Measurements from ENCODE around the gene CLCN3. TPM values are rescaled to one million over a fixed set of nuclear protein-coding genes. Genes with fewer than 3 reads are reported as not detected.
A peak's percentile ranks its signal among the peaks of the same experiment; 100 is the strongest.

Gene CLCN3
- total RNA-seq, 1 experiment from 2014 or later = 29.1 TPM

- peak overlapping the region; percentile 100 for H3K27ac Mint-ChIP-seq
- DNase-seq (ENCODE audit: low spot score) (no peak), ATAC-seq (peak; percentile 1; the same call in 1 of the 2 replicates)
- CTCF ChIA-PET = interaction anchor here (2.2 kb wide), 1 partner anchor 8 kb away, joined by 8 read pairs; the partner anchor contains the start of gene NEK1
- H3K36me3 Mint-ChIP-seq = no peaks in the 10 kb centered on the region
- H3K27me3 Mint-ChIP-seq (ENCODE audit: low read depth) = no peaks in the 10 kb centered on the region
- no peak for TF ChIP-seq ATF1 (CRISPR knock-in tag; IDR thresholded peaks at IDR 0.05)
- TF ChIP-seq MAX (CRISPR knock-in tag; IDR thresholded peaks at IDR 0.05) = no peak
- no peak for TF ChIP-seq ZNF138 (CRISPR knock-in tag; conservative IDR thresholded peaks at IDR 0.05)
- no peak for TF ChIP-seq PRDM15 (CRISPR knock-in tag; IDR thresholded peaks at IDR 0.05)
- TF ChIP-seq NR3C1 (CRISPR knock-in tag; conservative IDR thresholded peaks at IDR 0.05; ENCODE audit: low read depth) = no peak
- TF ChIP-seq JUN (CRISPR knock-in tag; IDR thresholded peaks at IDR 0.05) = no peak
- TF ChIP-seq ZNF263 (CRISPR knock-in tag; IDR thresholded peaks at IDR 0.05; ENCODE audit: low read depth) = no peak
- no peak for TF ChIP-seq TEAD4 (CRISPR knock-in tag; IDR thresholded peaks at IDR 0.05)
- TF ChIP-seq IRF1 (CRISPR knock-in tag; IDR thresholded peaks at IDR 0.05) = no peak
- TF ChIP-seq ZNF532 (CRISPR knock-in tag; IDR thresholded peaks at IDR 0.05; ENCODE audit: borderline replicate concordance) = no peak
- TF ChIP-seq ZNF416 (CRISPR knock-in tag; IDR thresholded peaks at IDR 0.05) = no peak
- H3K9me3 Mint-ChIP-seq = peaks cover 3% of the 10 kb centered on the region; the same call in 1 of the 2 replicates
- peaks cover 17% of the 10 kb centered on the region for H3K4me1 Mint-ChIP-seq
- peak overlapping the region; percentile 95 for H3K4me3 Mint-ChIP-seq
- POLR2A ChIA-PET = interaction anchor here (0.7 to 1.4 kb wide), 4 partner anchors 11 to 406 kb away, joined by 3 to 4 read pairs (median 4); partner anchors contain the start of gene MFAP3L
Measured at GRCh38 chr4:169620880-169621248, 486 bp downstream of the CLCN3 start.

GRCh38 chr4:169621731-169622492, 1.5 kb downstream of the CLCN3 start:
- Mint-ChIP-seq H3K4me3 (peak overlapping the region; percentile 95), H3K27me3 (ENCODE audit: low read depth) (no peaks in the 10 kb centered on the region), H3K4me1 (peaks cover 17% of the 10 kb centered on the region), H3K36me3 (no peaks in the 10 kb centered on the region), H3K9me3 (peaks cover 3% of the 10 kb centered on the region; the same call in 1 of the 2 replicates), H3K27ac (peak overlapping the region; percentile 34; the same call in 1 of the 2 replicates)
- DNase-seq (ENCODE audit: low spot score) (no peak), ATAC-seq (no peak)
- ChIA-PET CTCF (interaction anchor here (2.2 kb wide), 1 partner anchor 9 kb away, joined by 8 read pairs; the partner anchor contains the start of gene NEK1), POLR2A (no interaction called here)
- TF ChIP-seq CTCF (IDR thresholded peaks at IDR 0.05) (no peak), CDX4 (CRISPR knock-in tag; IDR thresholded peaks at IDR 0.05; ENCODE audit: borderline replicate concordance) (no peak), ATF2 (CRISPR knock-in tag; IDR thresholded peaks at IDR 0.05; ENCODE audit: borderline replicate concordance, low read depth) (no peak), HMGXB4 (CRISPR knock-in tag; IDR thresholded peaks at IDR 0.05) (no peak), PRRX2 (CRISPR knock-in tag; IDR thresholded peaks at IDR 0.05) (no peak), FOXJ3 (CRISPR knock-in tag; IDR thresholded peaks at IDR 0.05; ENCODE audit: borderline replicate concordance) (no peak), MXD4 (CRISPR knock-in tag; IDR thresholded peaks at IDR 0.05; ENCODE audit: borderline replicate concordance) (no peak), GTF2I (CRISPR knock-in tag; conservative IDR thresholded peaks at IDR 0.05) (no peak)
